Activated CD8-positive, alpha-beta T cell treated with anti-CD3 and anti-CD28 coated beads for 36 hours (primary cell): ENCODE results near the gene TGFBR1. TPM values are rescaled to one million over a fixed set of nuclear protein-coding genes. Genes with fewer than 3 reads are reported as not detected.

Experiments
- ATAC-seq: fragments of 200-7000 bp; cut with Tn5 transposase; one replicate; pipeline ENCODE4 v1.10.0; 2021; ENCODE audit warnings: mild to moderate bottlenecking, moderate library complexity
- CTCF ChIA-PET: fragments of 350-600 bp; sonication (Branson Sonifier 250); formaldehyde crosslinking; loops from one replicate; lab custom pipeline; 2021; ENCODE audit warnings: antibody characterized with exemption; lab: Charles Lee
- POLR2A ChIA-PET: fragments of 350-600 bp; sonication (Branson Sonifier 250); formaldehyde crosslinking; loops from one replicate; lab custom pipeline; 2021; ENCODE audit warnings: antibody characterized with exemption; lab: Charles Lee
- DNase-seq: peaks from one replicate; pipeline ENCODE4 v3.0.0-alpha.2; 2020
- H3K27ac Mint-ChIP-seq: one replicate; pipeline ENCODE4 v1.8.0; 2021; ENCODE audit warnings: mild to moderate bottlenecking, mixed read lengths
- H3K27me3 Mint-ChIP-seq: one replicate; pipeline ENCODE4 v1.8.0; 2021; ENCODE audit warnings: mixed read lengths
- H3K36me3 Mint-ChIP-seq: one replicate; pipeline ENCODE4 v1.8.0; 2021; ENCODE audit warnings: low read depth, mixed read lengths
- H3K4me1 Mint-ChIP-seq: one replicate; pipeline ENCODE4 v1.8.0; 2021; ENCODE audit warnings: low read depth, mixed read lengths
- H3K4me3 Mint-ChIP-seq: one replicate; pipeline ENCODE4 v1.8.0; 2021; ENCODE audit warnings: mild to moderate bottlenecking, moderate library complexity, mixed read lengths
- H3K9me3 Mint-ChIP-seq: one replicate; pipeline ENCODE4 v1.8.0; 2021; ENCODE audit warnings: mixed read lengths
- CTCF ChIP-seq: fragments of 200-600 bp; IDR thresholded peaks from one replicate; pipeline ENCODE4 v1.8.0; 2022; ENCODE audit warnings: antibody characterized with exemption, mild to moderate bottlenecking
- intact Hi-C: fragments of 100-400 bp; cut with micrococcal nuclease; formaldehyde crosslinking; loops from one replicate; pipeline ENCODE4 v1.10.0; 2022
- total RNA-seq, 2 experiments: library from RNA; stranded (reverse); gene quantifications; one replicate each; pipeline ENCODE4 v1.2.3, GENCODE V29; 2021

The TGFBR1 gene
- total RNA-seq, 2 experiments from 2014 or later: 34.3 to 36.5 TPM

- Mint-ChIP-seq H3K36me3 (peaks cover 33% of the 10 kb centered on the region), H3K4me1 (peaks cover 44% of the 10 kb centered on the region), H3K27me3 (no peaks in the 10 kb centered on the region), H3K27ac (peak overlapping the region; percentile 7), H3K4me3 (no peak overlapping the region), H3K9me3 (no peaks in the 10 kb centered on the region)
- TF ChIP-seq CTCF: no peak
- POLR2A ChIA-PET: interaction anchor here (0.6 to 1.6 kb wide), 3 partner anchors 8 to 34 kb away, joined by 3 read pairs; no protein-coding TSS in a partner anchor
- DNase-seq (no peak), ATAC-seq (no peak)
- intact Hi-C loops: loop anchor here (1.0 to 5.0 kb wide), 4 partner anchors 38 to 293 kb away; no protein-coding TSS in a partner anchor
- CTCF ChIA-PET: interaction anchor here (1.0 to 11.6 kb wide), 26 partner anchors 9 to 292 kb away, joined by 3 to 258 read pairs (median 8); partner anchors contain the start of gene TGFBR1
Measured at GRCh38 chr9:99139868-99140267, 35.0 kb downstream of the TGFBR1 start.

- H3K27me3 Mint-ChIP-seq: no peaks in the 10 kb centered on the region
- peak overlapping the region; percentile 14 for H3K27ac Mint-ChIP-seq
- ATAC-seq (peak; percentile 87), DNase-seq (peak; percentile 52)
- CTCF ChIA-PET: interaction anchor here (0.6 to 11.6 kb wide), 53 partner anchors 9 to 334 kb away, joined by 3 to 258 read pairs (median 5); partner anchors contain the start of genes SEC61B and TGFBR1
- TF ChIP-seq CTCF: peak; percentile 75
- no peaks in the 10 kb centered on the region for H3K9me3 Mint-ChIP-seq
- POLR2A ChIA-PET: interaction anchor here (0.6 to 1.6 kb wide), 4 partner anchors 9 to 169 kb away, joined by 3 read pairs; no protein-coding TSS in a partner anchor
- peaks cover 37% of the 10 kb centered on the region for H3K4me1 Mint-ChIP-seq
- no peak overlapping the region for H3K4me3 Mint-ChIP-seq
- intact Hi-C loops: loop anchor here (1.0 to 5.0 kb wide), 3 partner anchors 140 to 293 kb away; no protein-coding TSS in a partner anchor
- H3K36me3 Mint-ChIP-seq: peaks cover 39% of the 10 kb centered on the region
Measured at GRCh38 chr9:99140685-99141314, 35.9 kb downstream of the TGFBR1 start.

GRCh38 chr9:99141849-99142248, 36.9 kb downstream of the TGFBR1 start:
- intact Hi-C loops: loop anchor here (5.0 kb wide), 2 partner anchors 165 to 295 kb away; no protein-coding TSS in a partner anchor
- Mint-ChIP-seq H3K4me1 (peaks cover 32% of the 10 kb centered on the region), H3K4me3 (no peak overlapping the region), H3K9me3 (no peaks in the 10 kb centered on the region), H3K27me3 (no peaks in the 10 kb centered on the region), H3K27ac (peak overlapping the region; percentile 0), H3K36me3 (peaks cover 42% of the 10 kb centered on the region)
- no peak for TF ChIP-seq CTCF
- ATAC-seq (no peak), DNase-seq (no peak)
- ChIA-PET POLR2A (interaction anchor here (1.6 kb wide), 1 partner anchor 10 kb away, joined by 3 read pairs; no protein-coding TSS in a partner anchor), CTCF (interaction anchor here (0.6 to 11.6 kb wide), 29 partner anchors 8 to 334 kb away, joined by 3 to 258 read pairs (median 9); partner anchors contain the start of gene TGFBR1)

GRCh38 chr9:99142275-99142674, 37.4 kb downstream of the TGFBR1 start:
- H3K9me3 Mint-ChIP-seq: no peaks in the 10 kb centered on the region
- H3K4me1 Mint-ChIP-seq: peaks cover 30% of the 10 kb centered on the region
- POLR2A ChIA-PET: no interaction called here
- H3K36me3 Mint-ChIP-seq: peaks cover 43% of the 10 kb centered on the region
- ATAC-seq (no peak), DNase-seq (no peak)
- intact Hi-C loops: loop anchor here (5.0 kb wide), 2 partner anchors 165 to 295 kb away; no protein-coding TSS in a partner anchor
- CTCF ChIA-PET: interaction anchor here (1.1 to 11.6 kb wide), 17 partner anchors 7 to 295 kb away, joined by 3 to 258 read pairs (median 13); partner anchors contain the start of gene TGFBR1
- peak overlapping the region; percentile 0 for H3K27ac Mint-ChIP-seq
- H3K4me3 Mint-ChIP-seq: no peak overlapping the region
- TF ChIP-seq CTCF: no peak
- no peaks in the 10 kb centered on the region for H3K27me3 Mint-ChIP-seq
